ENCODE data around the gene COMT. TPM values are rescaled to one million over a fixed set of nuclear protein-coding genes. Genes with fewer than 3 reads are reported as not detected.

Gene COMT
- total and polyA plus RNA-seq, 9 donors = 23.1 to 200 (median 161) TPM

GRCh38 chr22:19984201-19984753 lies 42.7 kb downstream of the COMT start:
- Histone ChIP-seq H3K27me3 (no peaks in the 10 kb centered on the region), H3K36me3 (no peaks in the 10 kb centered on the region), H3K9me3 (no peaks in the 10 kb centered on the region), H3K4me3 (no peak overlapping the region), H3K4me1 (ENCODE audit: insufficient read depth) (no peaks in the 10 kb centered on the region), H3K27ac (no peak overlapping the region)
- peak in 2 of 5 donors; percentile 28 to 36 for DNase-seq
- TF ChIP-seq EP300 (IDR thresholded peaks at IDR 0.05) = no peak
- no peak for TF ChIP-seq POLR2A (IDR thresholded peaks at IDR 0.05)
- TF ChIP-seq, protein P1, sequence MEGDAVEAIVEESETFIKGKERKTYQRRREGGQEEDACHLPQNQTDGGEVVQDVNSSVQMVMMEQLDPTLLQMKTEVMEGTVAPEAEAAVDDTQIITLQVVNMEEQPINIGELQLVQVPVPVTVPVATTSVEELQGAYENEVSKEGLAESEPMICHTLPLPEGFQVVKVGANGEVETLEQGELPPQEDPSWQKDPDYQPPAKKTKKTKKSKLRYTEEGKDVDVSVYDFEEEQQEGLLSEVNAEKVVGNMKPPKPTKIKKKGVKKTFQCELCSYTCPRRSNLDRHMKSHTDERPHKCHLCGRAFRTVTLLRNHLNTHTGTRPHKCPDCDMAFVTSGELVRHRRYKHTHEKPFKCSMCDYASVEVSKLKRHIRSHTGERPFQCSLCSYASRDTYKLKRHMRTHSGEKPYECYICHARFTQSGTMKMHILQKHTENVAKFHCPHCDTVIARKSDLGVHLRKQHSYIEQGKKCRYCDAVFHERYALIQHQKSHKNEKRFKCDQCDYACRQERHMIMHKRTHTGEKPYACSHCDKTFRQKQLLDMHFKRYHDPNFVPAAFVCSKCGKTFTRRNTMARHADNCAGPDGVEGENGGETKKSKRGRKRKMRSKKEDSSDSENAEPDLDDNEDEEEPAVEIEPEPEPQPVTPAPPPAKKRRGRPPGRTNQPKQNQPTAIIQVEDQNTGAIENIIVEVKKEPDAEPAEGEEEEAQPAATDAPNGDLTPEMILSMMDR (IDR thresholded peaks at IDR 0.05) = no peak
- WGBS, 3 donors = 80 to 89% (median 86%) methylated on average over 11 to 19 of the region's 19 CpGs
- intact Hi-C loops (cut with DNase I) = no loop called here

DNA sequence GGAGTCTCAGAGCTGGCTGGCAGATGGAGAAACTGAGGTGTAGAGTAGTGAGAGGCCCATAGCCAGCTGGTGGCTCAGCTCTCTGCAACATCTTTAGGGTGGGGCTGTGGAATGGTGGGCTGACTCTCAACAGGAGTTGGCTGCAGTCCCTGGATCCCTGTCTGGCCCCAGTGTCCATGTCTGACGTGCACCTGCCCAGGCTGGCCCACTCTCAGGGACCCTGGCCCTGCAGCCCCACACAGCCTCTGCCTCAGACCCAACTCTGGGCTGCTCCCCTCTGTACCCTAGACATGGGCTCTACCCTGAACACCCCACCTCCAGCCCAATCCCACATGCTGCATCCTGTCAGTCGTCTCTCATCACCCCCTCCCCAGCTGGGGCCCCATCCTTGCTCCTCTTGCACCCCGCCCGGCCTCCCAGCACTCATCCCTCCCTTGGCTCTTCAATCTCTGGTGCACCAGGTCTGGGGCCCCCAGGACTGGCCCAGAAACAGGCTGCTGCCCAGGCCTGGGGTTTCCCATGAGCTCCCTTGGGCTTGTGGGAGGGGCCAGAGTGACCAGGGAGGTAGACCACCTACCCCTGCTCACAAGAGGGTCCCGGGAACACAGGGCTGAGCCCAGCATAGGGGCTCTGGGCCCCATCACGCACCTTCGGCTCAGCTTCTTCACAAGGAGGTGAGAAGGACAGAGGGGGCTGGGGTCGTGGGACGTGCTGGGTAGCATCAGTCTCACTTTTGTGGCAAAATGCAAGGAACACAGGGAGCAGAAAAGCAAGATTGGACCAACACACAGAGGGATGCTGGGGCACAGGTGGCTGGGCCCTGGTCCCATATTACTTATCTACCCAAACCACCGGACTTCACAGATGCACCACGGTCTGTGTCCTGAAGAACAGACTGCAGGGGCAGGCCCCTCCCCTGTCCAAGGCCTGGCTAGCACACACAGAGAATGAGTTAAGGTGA lies 43.6 kb downstream of the COMT start:
- H3K9me3 ChIP-seq = no peaks in the 10 kb centered on the region
- no peaks in the 10 kb centered on the region for H3K4me1 ChIP-seq (ENCODE audit: insufficient read depth)
- H3K36me3 ChIP-seq = no peaks in the 10 kb centered on the region
- no peak overlapping the region for H3K4me3 ChIP-seq
- H3K27me3 ChIP-seq = no peaks in the 10 kb centered on the region
- intact Hi-C loops (cut with DNase I) = no loop called here
- WGBS, 3 donors = 83 to 88% (median 87%) methylated on average over 11 of the region's 11 CpGs
- no peak overlapping the region for H3K27ac ChIP-seq
- TF ChIP-seq EP300 (IDR thresholded peaks at IDR 0.05) (no peak), POLR2A (IDR thresholded peaks at IDR 0.05) (no peak)
- TF ChIP-seq, protein P1 (IDR thresholded peaks at IDR 0.05) = no peak
- DNase-seq = peak in 2 of 5 donors; percentile 17 to 38

GRCh38 chr22:19986011-19986409 lies 44.4 kb downstream of the COMT start:
- peak overlapping the region; percentile 54 for H3K4me3 ChIP-seq
- no peak for TF ChIP-seq POLR2A (IDR thresholded peaks at IDR 0.05)
- TF ChIP-seq EP300 (IDR thresholded peaks at IDR 0.05) = no peak
- TF ChIP-seq, protein P1 (IDR thresholded peaks at IDR 0.05) = no peak
- intact Hi-C loops (cut with DNase I) = no loop called here
- H3K4me1 ChIP-seq (ENCODE audit: insufficient read depth) = no peaks in the 10 kb centered on the region
- 36 to 57% (median 39%) methylated on average over 2 of the region's 2 CpGs for WGBS, 3 donors
- DNase-seq = peak in 1 of 5 donors; percentile 39
- no peak overlapping the region for H3K27ac ChIP-seq
- no peaks in the 10 kb centered on the region for H3K36me3 ChIP-seq
- H3K27me3 ChIP-seq = no peaks in the 10 kb centered on the region
- no peaks in the 10 kb centered on the region for H3K9me3 ChIP-seq

GRCh38 chr22:19986410-19987341 lies 45.1 kb downstream of the COMT start:
- intact Hi-C loops (cut with DNase I) = no loop called here

More at GRCh38 chr22:19986410-19987341, 45.1 kb downstream of the COMT start:
- no peaks in the 10 kb centered on the region for H3K4me1 ChIP-seq (ENCODE audit: insufficient read depth)
- 1% methylated on average over 30 to 76 of the region's 76 CpGs for WGBS, 3 donors
- H3K9me3 ChIP-seq = no peaks in the 10 kb centered on the region
- H3K27me3 ChIP-seq = no peaks in the 10 kb centered on the region
- TF ChIP-seq, protein P1 (IDR thresholded peaks at IDR 0.05) = no peak
- TF ChIP-seq POLR2A (IDR thresholded peaks at IDR 0.05) = peak; percentile 56
- H3K36me3 ChIP-seq = no peaks in the 10 kb centered on the region
- peak; percentile 77 to 88 (median 84) for DNase-seq
- peak overlapping the region; percentile 54 for H3K4me3 ChIP-seq
- H3K27ac ChIP-seq = peak overlapping the region in 1 of 2 donors; percentile 42

All from ovary (tissue), 9 donors.